Keratinocyte (primary cell): ENCODE results near the gene GAPDHS. TPM values are rescaled to one million over a fixed set of nuclear protein-coding genes. Genes with fewer than 3 reads are reported as not detected.

ENCODE experiments used
- DNase-seq: peaks from one replicate; pipeline ENCODE4 v3.0.0-alpha.2; 2011; ENCODE audit warnings: low read depth, missing footprints, low spot score
- FAIRE-seq: peaks from 2 replicates; lab custom pipeline; 2011; peaks lifted over from hg19 to GRCh38; lab: Jason Lieb, UNC
- H2AFZ ChIP-seq: 2 replicates; pipeline ENCODE4 v1.6.0; 2012; ENCODE audit warnings: low read length, control low read depth, inconsistent platforms; ENCODE audit not compliant: control insufficient read depth
- H3K27ac ChIP-seq: 2 replicates; pipeline ENCODE4 v1.5.1; 2011; ENCODE audit warnings: low read length; ENCODE audit not compliant: control insufficient read depth, insufficient read depth
- H3K27me3 ChIP-seq: 3 replicates; pipeline ENCODE4 v1.6.0; 2011; ENCODE audit warnings: low read length; ENCODE audit not compliant: control insufficient read depth, insufficient read depth; ENCODE audit errors: extremely low read depth
- H3K36me3 ChIP-seq, 2 experiments: 2 replicates in 1 of 2; 3 replicates in 1 of 2; pipeline ENCODE4 v1.5.1; 2011; ENCODE audit warnings: low read length in 2 of 2, mild to moderate bottlenecking in 1 of 2; ENCODE audit not compliant: control insufficient read depth in 2 of 2, insufficient read depth in 2 of 2; ENCODE audit errors: extremely low read depth in 1 of 2
- H3K4me1 ChIP-seq: 3 replicates; pipeline ENCODE4 v1.5.1; 2011; ENCODE audit warnings: low read length; ENCODE audit not compliant: control insufficient read depth, insufficient read depth; ENCODE audit errors: extremely low read depth
- H3K4me2 ChIP-seq: 3 replicates; pipeline ENCODE4 v1.6.0; 2011; ENCODE audit warnings: low read depth, low read length; ENCODE audit not compliant: control insufficient read depth, insufficient read depth; ENCODE audit errors: extremely low read depth
- H3K4me3 ChIP-seq, 3 experiments: fragments of 200-600 bp in 1 of 3; sonication (generic) in 1 of 3; 2 replicates in 2 of 3; 3 replicates in 1 of 3; pipeline ENCODE4 v1.5.1; 2011 to 2016; ENCODE audit warnings: low read length in 3 of 3, mild to moderate bottlenecking in 3 of 3, control low read depth in 2 of 3, inconsistent platforms in 1 of 3, low read depth in 1 of 3, mixed read lengths in 1 of 3, mixed run types in 1 of 3, moderate library complexity in 1 of 3; ENCODE audit not compliant: control insufficient read depth in 2 of 3, insufficient read depth in 2 of 3; ENCODE audit errors: extremely low read depth in 1 of 3
- H3K79me2 ChIP-seq: 2 replicates; pipeline ENCODE4 v1.6.0; 2012; ENCODE audit warnings: low read length; ENCODE audit not compliant: control insufficient read depth, insufficient read depth
- H3K9ac ChIP-seq: 3 replicates; pipeline ENCODE4 v1.6.0; 2011; ENCODE audit warnings: low read length; ENCODE audit not compliant: control insufficient read depth, insufficient read depth; ENCODE audit errors: extremely low read depth
- H3K9me1 ChIP-seq: 3 replicates; pipeline ENCODE4 v1.6.0; 2011; ENCODE audit warnings: low read length; ENCODE audit not compliant: control insufficient read depth, insufficient read depth; ENCODE audit errors: extremely low read depth
- H3K9me3 ChIP-seq: 2 replicates; pipeline ENCODE4 v1.5.1; 2012; ENCODE audit warnings: low read depth, low read length; ENCODE audit not compliant: control insufficient read depth
- H4K20me1 ChIP-seq: 3 replicates; pipeline ENCODE4 v1.6.0; 2011; ENCODE audit warnings: low read length; ENCODE audit not compliant: control insufficient read depth, insufficient read depth; ENCODE audit errors: extremely low read depth
- CTCF ChIP-seq, 3 experiments: IDR thresholded peaks in 1 of 3; conservative IDR thresholded peaks in 1 of 3; optimal IDR thresholded peaks in 1 of 3; 2 replicates in 2 of 3; 3 replicates in 1 of 3; pipeline versions ENCODE3 to v1.5.1; 2011; ENCODE audit warnings: low read length in 3 of 3, mild to moderate bottlenecking in 3 of 3, moderate library complexity in 2 of 3, control low read depth in 1 of 3, inconsistent platforms in 1 of 3; ENCODE audit not compliant: insufficient read depth in 2 of 3; ENCODE audit errors: extremely low read depth in 1 of 3
- EZH2 ChIP-seq: IDR thresholded peaks from one replicate; pipeline ENCODE4 v1.6.1; 2012; ENCODE audit warnings: inconsistent platforms, mild to moderate bottlenecking, low read length, moderate library complexity
- dilution Hi-C: fragments of 300-500 bp; cut with MboI; formaldehyde crosslinking; loops from one replicate; pipeline ENCODE4 v1.7.0; 2020; ENCODE audit warnings: low sequenced_read_pairs; ENCODE audit not compliant: extremely low pct_ligation_motif_present
- polyA plus RNA-seq, 5 experiments: library from polyadenylated mRNA; depleted of rRNA in 3 of 5; stranded (reverse) in 3 of 5; stranded (forward) in 1 of 5; unstranded in 1 of 5; fragments of >200 nt; gene quantifications; 1 replicate in 1 of 5; 2 replicates in 3 of 5; 3 replicates in 1 of 5; pipeline versions ENCODE4 v1.2.1 to v1.2.3, GENCODE V29; 2011 to 2012; ENCODE audit warnings: missing spikeins in 2 of 5, low read depth in 1 of 5, low replicate concordance in 1 of 5

The GAPDHS gene
- polyA plus RNA-seq, 1 donor (not counting 4 experiments of a cell fraction or from before 2014, with no cell fraction given), result 0.08 TPM

DNA sequence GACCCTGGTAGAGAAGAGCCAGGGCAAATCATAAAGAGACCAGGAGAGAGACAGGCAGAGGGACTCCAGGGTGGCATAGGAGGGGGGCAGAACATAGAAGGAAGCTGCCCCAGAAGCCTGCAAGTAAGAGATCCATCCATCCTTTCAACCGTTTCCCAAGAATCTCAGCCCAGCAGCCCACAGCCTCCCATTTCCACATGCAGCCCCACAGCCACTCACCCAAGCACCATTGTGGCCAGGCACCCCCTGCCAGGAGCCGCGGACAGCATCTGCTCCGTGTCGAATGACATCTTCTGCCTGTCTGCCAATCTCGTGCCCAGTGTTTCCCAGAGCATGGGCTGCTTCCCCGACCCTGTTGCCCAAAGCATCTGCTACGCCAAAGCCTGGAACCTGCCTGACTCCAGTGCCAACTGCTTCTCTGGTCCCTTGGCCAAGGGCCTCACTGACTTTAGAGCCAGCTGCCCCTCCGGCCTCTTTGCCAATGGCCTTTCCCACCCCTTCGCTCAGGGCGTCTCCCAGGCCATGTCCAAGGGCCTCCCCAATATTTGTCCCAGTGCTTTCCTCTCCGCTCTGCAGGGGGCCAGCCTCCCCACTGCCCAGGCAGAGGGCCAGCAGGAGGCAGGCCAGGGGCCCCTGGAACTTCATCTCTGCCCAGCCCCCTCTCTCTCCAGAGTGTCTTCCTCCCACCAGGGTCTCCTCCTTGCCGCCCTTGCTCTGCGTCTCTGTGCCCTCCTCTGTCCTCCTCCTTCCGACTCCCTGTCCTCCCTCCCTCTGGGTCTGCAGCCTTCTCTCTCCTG, 20.2 kb upstream of the GAPDHS start:
- no peaks in the 10 kb centered on the region for H3K9me1 ChIP-seq
- no peak overlapping the region for H3K4me2 ChIP-seq
- H3K79me2 ChIP-seq, result peaks cover 14% of the 10 kb centered on the region
- peaks cover 5% of the 10 kb centered on the region for H3K27me3 ChIP-seq
- TF ChIP-seq CTCF (optimal IDR thresholded peaks at IDR 0.05 in 1 of 3, IDR thresholded peaks at IDR 0.05 in 1 of 3, conservative IDR thresholded peaks at IDR 0.05 in 1 of 3; ENCODE audit: extremely low read depth in 1 of 3, insufficient read depth in 2 of 3, low read length in 3 of 3), result no peak
- TF ChIP-seq EZH2, result no peak
- dilution Hi-C loops, result no loop called here
- DNase-seq (no peak), FAIRE-seq (no peak)
- H3K9ac ChIP-seq, result no peak overlapping the region
- no peaks in the 10 kb centered on the region for H3K9me3 ChIP-seq
- peaks cover 17% of the 10 kb centered on the region for H3K4me1 ChIP-seq
- no peak overlapping the region for H3K4me3 ChIP-seq
- no peak overlapping the region for H2AFZ ChIP-seq
- H3K27ac ChIP-seq, result no peak overlapping the region
- no peaks in the 10 kb centered on the region for H4K20me1 ChIP-seq
- no peaks in the 10 kb centered on the region for H3K36me3 ChIP-seq

DNA sequence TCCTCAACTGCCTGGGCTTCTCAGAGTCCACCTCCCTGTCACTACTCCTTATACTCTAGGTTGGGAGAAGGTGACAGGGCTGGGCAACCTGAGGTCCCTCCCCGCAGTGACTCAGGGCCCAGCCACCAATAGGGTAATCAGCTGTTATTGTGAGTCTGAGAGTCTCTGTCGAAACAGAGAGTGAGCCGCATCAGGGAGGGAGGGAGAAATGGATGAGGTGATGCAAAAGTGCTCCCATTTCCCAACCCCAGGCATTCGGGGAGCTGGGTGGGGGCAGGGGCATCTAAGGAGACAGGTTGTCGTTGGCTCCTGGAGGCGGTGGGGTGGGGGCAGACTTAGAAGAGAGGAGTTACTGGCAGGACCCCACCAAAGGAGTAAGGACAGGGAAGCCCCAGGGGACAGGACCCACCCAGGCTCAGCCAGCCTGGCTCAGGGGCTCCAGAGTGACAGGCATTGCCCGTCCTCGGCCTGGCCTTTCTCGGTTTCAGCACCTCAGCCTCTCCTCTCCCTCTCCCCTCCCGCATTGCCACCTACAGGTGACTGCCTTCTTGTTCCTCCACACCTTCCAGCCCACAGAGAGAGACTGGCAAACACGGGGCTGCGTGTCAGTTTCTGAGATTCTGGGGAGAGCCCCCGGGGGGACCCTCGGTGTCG, 19.5 kb upstream of the GAPDHS start, which contains the start of gene DMKN:
TSS of gene DMKN (minus strand) at position 22 of the 654 bp plus-strand sequence. CDS start 174 bp downstream, outside the sequence.
- dilution Hi-C loops, result no loop called here
- no peaks in the 10 kb centered on the region for H3K9me1 ChIP-seq
- peaks cover 20% of the 10 kb centered on the region for H3K4me1 ChIP-seq
- no peaks in the 10 kb centered on the region for H3K36me3 ChIP-seq
- H3K9me3 ChIP-seq, result no peaks in the 10 kb centered on the region
- no peak within 1 kb of the TSS for H3K4me2 ChIP-seq
- peaks cover 7% of the 10 kb centered on the region for H3K79me2 ChIP-seq
- H4K20me1 ChIP-seq, result no peaks in the 10 kb centered on the region
- no peak within 1 kb of the TSS for H3K9ac ChIP-seq
- no peak within 1 kb of the TSS for H3K27ac ChIP-seq
- H2AFZ ChIP-seq, result peak within 1 kb of the TSS; percentile 12
- H3K27me3 ChIP-seq, result peaks cover 5% of the 10 kb centered on the region
- no peak within 1 kb of the TSS for H3K4me3 ChIP-seq
- TF ChIP-seq EZH2 (no peak), CTCF (optimal IDR thresholded peaks at IDR 0.05 in 1 of 3, IDR thresholded peaks at IDR 0.05 in 1 of 3, conservative IDR thresholded peaks at IDR 0.05 in 1 of 3; ENCODE audit: extremely low read depth in 1 of 3, insufficient read depth in 2 of 3, low read length in 3 of 3) (peak; percentile 22 to 36 (median 27))
- no peak for FAIRE-seq
- DNase-seq, result no peak
